IMR-90 (cell line): ENCODE measurements around the gene SLC25A17. TPM values are rescaled to one million over a fixed set of nuclear protein-coding genes. Genes with fewer than 3 reads are reported as not detected.

Source experiments
- ATAC-seq: fragments of 200-7000 bp; cut with Tn5 transposase; 2 replicates; pipeline ENCODE4 v1.9.1; 2020; ENCODE audit warnings: low read depth, mild to moderate bottlenecking, moderate library complexity
- BruUV-seq: library from RNA; stranded (reverse); fragments of 400-500 nt; replicated peaks from 2 replicates; lab custom pipeline; 2021; lab: Mats Ljungman, UMichigan
- CTCF ChIA-PET: fragments of 300-600 bp; formaldehyde crosslinking; extraction: SDS; loops from one replicate; lab custom pipeline; 2021; ENCODE audit warnings: antibody characterized with exemption; lab: Yijun Ruan, JAX
- POLR2A ChIA-PET: fragments of 300-600 bp; sonication (Branson Sonifier 250); formaldehyde crosslinking; loops from one replicate; lab custom pipeline; 2022; ENCODE audit warnings: antibody characterized with exemption; ENCODE audit not compliant: unreplicated experiment; lab: Charles Lee
- DNase-seq: peaks from one replicate; pipeline ENCODE4 v3.0.0; 2013
- H2AFZ ChIP-seq: replicated peaks from 2 replicates; pipeline ENCODE3; 2013; ENCODE audit warnings: low read length, mild to moderate bottlenecking; ENCODE audit not compliant: poor library complexity
- H2AK5ac ChIP-seq: 2 replicates; pipeline ENCODE4 v1.6.1; 2013; ENCODE audit warnings: low read depth, low read length, inconsistent platforms
- H2AK9ac ChIP-seq: replicated peaks from 2 replicates; pipeline ENCODE3; 2013; ENCODE audit warnings: mild to moderate bottlenecking, low read depth, low read length, moderate library complexity; ENCODE audit not compliant: poor library complexity
- H2BK120ac ChIP-seq: 2 replicates; pipeline ENCODE4 v1.6.1; 2013; ENCODE audit warnings: low read depth, low read length, inconsistent platforms
- H2BK15ac ChIP-seq: 3 replicates; pipeline ENCODE4 v1.6.1; 2013; ENCODE audit warnings: low read depth, low read length, inconsistent platforms
- H2BK20ac ChIP-seq: 2 replicates; pipeline ENCODE4 v1.6.1; 2013; ENCODE audit warnings: low read depth, mild to moderate bottlenecking, inconsistent platforms, low read length, moderate library complexity
- H2BK5ac ChIP-seq: 2 replicates; pipeline ENCODE4 v1.6.1; 2013; ENCODE audit warnings: mild to moderate bottlenecking, low read depth, low read length, inconsistent platforms; ENCODE audit not compliant: poor library complexity, severe bottlenecking
- H3K14ac ChIP-seq: replicated peaks from 2 replicates; pipeline ENCODE4 v1.6.1; 2013; ENCODE audit warnings: low read depth, low read length, inconsistent platforms
- H3K18ac ChIP-seq: 2 replicates; pipeline ENCODE4 v1.6.1; 2013; ENCODE audit warnings: low read depth, low read length, control low read depth
- H3K23ac ChIP-seq: 2 replicates; pipeline ENCODE4 v1.6.1; 2013; ENCODE audit warnings: low read depth, low read length, inconsistent platforms
- H3K27ac ChIP-seq: 2 replicates; pipeline ENCODE4 v1.5.1; 2013; ENCODE audit warnings: mild to moderate bottlenecking, control low read depth, low read length; ENCODE audit not compliant: insufficient read depth
- H3K27me3 ChIP-seq: 2 replicates; pipeline ENCODE4 v1.6.1; 2013; ENCODE audit warnings: low read length; ENCODE audit not compliant: control insufficient read depth, insufficient read depth
- H3K36me3 ChIP-seq: 2 replicates; pipeline ENCODE4 v1.6.1; 2013; ENCODE audit warnings: low read length, mixed read lengths; ENCODE audit not compliant: control insufficient read depth, insufficient read depth
- H3K4ac ChIP-seq: 2 replicates; pipeline ENCODE4 v1.6.1; 2013; ENCODE audit warnings: low read depth, low read length, inconsistent platforms
- H3K4me1 ChIP-seq: 2 replicates; pipeline ENCODE4 v1.6.1; 2013; ENCODE audit warnings: low read length, mixed read lengths; ENCODE audit not compliant: control insufficient read depth, insufficient read depth
- H3K4me2 ChIP-seq: 2 replicates; pipeline ENCODE4 v1.6.1; 2013; ENCODE audit warnings: low read depth, mild to moderate bottlenecking, control low read depth, low read length, moderate library complexity
- H3K4me3 ChIP-seq: 2 replicates; pipeline ENCODE4 v1.5.1; 2013; ENCODE audit warnings: low read depth, mild to moderate bottlenecking, control low read depth, low read length, moderate library complexity; ENCODE audit not compliant: insufficient read depth
- H3K56ac ChIP-seq: 2 replicates; pipeline ENCODE4 v1.6.1; 2013; ENCODE audit warnings: low read length, inconsistent platforms; ENCODE audit not compliant: insufficient read depth; ENCODE audit errors: extremely low read depth
- H3K79me1 ChIP-seq, 2 experiments: 2 replicates each; pipeline ENCODE4 v1.6.1; 2013; ENCODE audit warnings: low read length in 2 of 2, inconsistent platforms in 1 of 2, low read depth in 1 of 2
- H3K9ac ChIP-seq: 2 replicates; pipeline ENCODE4 v1.6.1; 2013; ENCODE audit warnings: low read depth, low read length, control low read depth
- H3K9me1 ChIP-seq: 2 replicates; pipeline ENCODE4 v1.6.1; 2013; ENCODE audit warnings: low read length, inconsistent platforms; ENCODE audit not compliant: insufficient read depth
- H3K9me3 ChIP-seq: 2 replicates; pipeline ENCODE4 v1.6.1; 2013; ENCODE audit warnings: low read length; ENCODE audit not compliant: control insufficient read depth, insufficient read depth
- H4K20me1 ChIP-seq: 2 replicates; pipeline ENCODE4 v1.6.1; 2013; ENCODE audit warnings: low read length, inconsistent platforms; ENCODE audit not compliant: insufficient read depth
- H4K5ac ChIP-seq: 2 replicates; pipeline ENCODE4 v1.6.1; 2013; ENCODE audit warnings: mild to moderate bottlenecking, low read depth, low read length, control low read depth
- H4K8ac ChIP-seq, 2 experiments: 2 replicates each; pipeline ENCODE4 v1.6.1; 2013; ENCODE audit warnings: low read depth in 2 of 2, low read length in 2 of 2, control low read depth in 1 of 2, inconsistent platforms in 1 of 2
- H4K91ac ChIP-seq: 2 replicates; pipeline ENCODE4 v1.6.1; 2013; ENCODE audit warnings: low read depth, low read length, inconsistent platforms; ENCODE audit not compliant: insufficient read depth
- CHD1 ChIP-seq: IDR thresholded peaks from 2 replicates; pipeline ENCODE4 v1.6.1; 2012; ENCODE audit warnings: low read depth, low read length, improper control_type of control experiment
- MAFK ChIP-seq: IDR thresholded peaks from 2 replicates; pipeline ENCODE4 v1.6.1; 2012; ENCODE audit warnings: low read depth, low read length, improper control_type of control experiment
- POLR2A ChIP-seq: IDR thresholded peaks from 2 replicates; pipeline ENCODE4 v1.6.1; 2012; ENCODE audit warnings: mild to moderate bottlenecking, low read depth, low read length
- SMC3 ChIP-seq: fragments of 150-350 bp; IDR thresholded peaks from 2 replicates; pipeline ENCODE4 v1.6.1; 2016; ENCODE audit warnings: low read depth, mild to moderate bottlenecking, antibody characterized with exemption, low read length, moderate library complexity
- WGBS, 2 experiments: methylation state at CpG; one replicate each; pipeline versions ENCODE4 v1.1.5 to v1.1.7; 2013; ENCODE audit warnings: missing lambda C conversion rate in 2 of 2; ENCODE audit not compliant: insufficient read length in 1 of 2; ENCODE audit errors: extremely low coverage in 2 of 2; 5-methylcytosine and 5-hydroxymethylcytosine counted together
- dilution Hi-C: fragments of 300-500 bp; cut with HindIII; formaldehyde crosslinking; loops from one replicate; pipeline ENCODE4 v1.14.3; 2018; ENCODE audit warnings: low sequenced_read_pairs; ENCODE audit not compliant: unreplicated experiment
- in situ Hi-C: fragments of 300-500 bp; cut with MboI; formaldehyde crosslinking; loops from 3 replicates; pipeline ENCODE4 v1.14.3; 2019; ENCODE audit warnings: low sequenced_read_pairs, inconsistent platforms, mixed read lengths
- intact Hi-C: fragments of 100-400 bp; cut with micrococcal nuclease; formaldehyde crosslinking; loops from 2 replicates; pipeline ENCODE4 v1.10.0; 2022
- polyA plus RNA-seq, 3 experiments: library from polyadenylated mRNA; depleted of rRNA; stranded (reverse); fragments of >200 nt; gene quantifications; 2 replicates each; pipeline ENCODE4 v1.2.3, GENCODE V29; 2012; ENCODE audit warnings: low replicate concordance in 1 of 3
- total RNA-seq: library from RNA; depleted of rRNA; stranded (reverse); fragments of >200 nt; gene quantifications from 2 replicates; pipeline ENCODE4 v1.2.3, GENCODE V29; 2012

The SLC25A17 gene
- total and polyA plus RNA-seq, 2 of the 4 experiments (the other 2 are of a cell fraction) = 19.6 to 36.0 TPM

DNA sequence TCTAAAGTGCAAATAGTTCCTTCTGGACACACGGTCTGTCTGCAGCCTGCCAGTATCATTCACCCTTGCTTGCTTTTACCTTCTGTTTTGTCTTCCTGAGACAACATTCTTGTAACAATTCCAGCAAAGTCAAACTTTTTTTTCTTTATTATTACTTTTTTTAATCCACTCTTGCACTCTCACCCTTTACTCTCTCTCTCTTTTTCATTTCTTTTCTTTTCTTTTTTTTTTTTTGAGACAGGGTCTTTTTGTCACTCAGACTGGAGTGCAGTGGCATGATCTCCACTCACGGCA lies 86.2 kb downstream of the SLC25A17 start:
- Histone ChIP-seq H2AFZ (no peak overlapping the region), H2BK20ac (no peak overlapping the region), H2AK9ac (no peak overlapping the region), H3K23ac (no peak overlapping the region), H3K56ac (no peak overlapping the region), H4K8ac (no peak overlapping the region), H3K4me1 (peaks cover 3% of the 10 kb centered on the region; the same call in 1 of the 2 replicates), H3K36me3 (no peaks in the 10 kb centered on the region), H2BK5ac (no peak overlapping the region), H4K91ac (no peak overlapping the region), H3K79me1 (no peaks in the 10 kb centered on the region), H3K27me3 (no peaks in the 10 kb centered on the region), H2BK120ac (no peak overlapping the region), H2BK15ac (no peak overlapping the region), H3K9me1 (0 out of 2 replicates have a peak, but pooled peaks cover 3% of the 10 kb centered on the region), H3K9ac (no peak overlapping the region), H4K5ac (no peak overlapping the region), H4K20me1 (no peaks in the 10 kb centered on the region), H3K4me3 (no peak overlapping the region), H3K4me2 (no peak overlapping the region), H2AK5ac (no peak overlapping the region), H3K9me3 (peaks cover 2% of the 10 kb centered on the region; the same call in 1 of the 2 replicates), H3K18ac (no peak overlapping the region), H3K4ac (no peak overlapping the region), H3K14ac (no peak overlapping the region), H3K27ac (no peak overlapping the region)
- TF ChIP-seq SMC3 (no peak), CHD1 (no peak), MAFK (no peak), POLR2A (no peak)
- ATAC-seq = no peak
- dilution Hi-C loops = no loop called here
- POLR2A ChIA-PET = no interaction called here
- no peak for DNase-seq
- intact Hi-C loops = no loop called here
- no TSS peak for BruUV-seq
- 0% methylated on average over 1 of the region's 2 CpGs; no CpG with 5 or more reads in 1 of the 2 experiments for WGBS, 2 experiments
- in situ Hi-C loops = no loop called here
- CTCF ChIA-PET = no interaction called here
